K562 (cell line): Measurements from ENCODE around the gene MICAL2. TPM values are rescaled to one million over a fixed set of nuclear protein-coding genes. Genes with fewer than 3 reads are reported as not detected.

Experiments
- ATAC-seq: fragments of 200-7000 bp; cut with Tn5 transposase; 3 replicates; pipeline ENCODE4 v1.9.1; 2020; ENCODE audit warnings: moderate library complexity
- BruUV-seq: library from RNA; stranded (reverse); fragments of 400-500 nt; replicated peaks from 2 replicates; lab custom pipeline; 2021; lab: Mats Ljungman, UMichigan
- CTCF ChIA-PET: fragments of 300-600 bp; formaldehyde crosslinking; extraction: SDS; loops from one replicate; lab custom pipeline; 2021; ENCODE audit warnings: low intra/inter-chr PET ratio; lab: Yijun Ruan, JAX
- POLR2A ChIA-PET: fragments of 300-600, 350-650 bp; sonication (Branson Sonifier 250); formaldehyde crosslinking; extraction: SDS; loops from one replicate; lab custom pipeline; 2021; ENCODE audit warnings: antibody characterized with exemption, inconsistent platforms; lab: Yijun Ruan, JAX
- DNase-seq, 4 experiments: peaks; one replicate each; pipeline versions ENCODE4 v3.0.0 to v3.0.0-alpha.2; 2011 to 2018; ENCODE audit warnings: low spot score in 3 of 4, mixed read lengths in 3 of 4; ENCODE audit errors: extremely low read depth in 1 of 4
- FAIRE-seq: peaks from 2 replicates; lab custom pipeline; 2011; peaks lifted over from hg19 to GRCh38; lab: Jason Lieb, UNC
- H2AFZ ChIP-seq: 2 replicates; pipeline ENCODE4 v1.6.0; 2011; ENCODE audit warnings: low read depth, low read length, control low read depth, inconsistent platforms
- H3K27ac ChIP-seq: fragments of 200-600 bp; 3 replicates; pipeline ENCODE4 v1.8.0; 2011; ENCODE audit warnings: low read depth, mild to moderate bottlenecking, control low read depth, inconsistent platforms, low read length, moderate library complexity, mixed read lengths; ENCODE audit errors: extremely low read depth
- H3K27me3 ChIP-seq, 2 experiments: fragments of 300-600 bp in 1 of 2; 2 replicates in 1 of 2; 3 replicates in 1 of 2; pipeline versions ENCODE4 v1.6.0 to v1.8.0; 2011; ENCODE audit warnings: inconsistent platforms in 2 of 2, low read length in 2 of 2, mild to moderate bottlenecking in 1 of 2, mixed read lengths in 1 of 2, moderate library complexity in 1 of 2; ENCODE audit not compliant: control insufficient read depth in 2 of 2, insufficient read depth in 2 of 2
- H3K36me3 ChIP-seq: fragments of 300-600 bp; 3 replicates; pipeline ENCODE4 v1.8.0; 2011; ENCODE audit warnings: mild to moderate bottlenecking, low read length, inconsistent platforms; ENCODE audit not compliant: control insufficient read depth, insufficient read depth
- H3K4me1 ChIP-seq, 2 experiments: fragments of 200-600 bp in 1 of 2; replicated peaks in 1 of 2; 2 replicates in 1 of 2; 3 replicates in 1 of 2; pipeline versions ENCODE4 v1.5.1 to v1.8.0; 2011; ENCODE audit warnings: inconsistent platforms in 2 of 2, low read length in 2 of 2, mild to moderate bottlenecking in 1 of 2, mixed read lengths in 1 of 2, moderate library complexity in 1 of 2; ENCODE audit not compliant: control insufficient read depth in 2 of 2, insufficient read depth in 2 of 2
- H3K4me2 ChIP-seq: 2 replicates; pipeline ENCODE4 v1.6.1; 2011; ENCODE audit warnings: low read length, control low read depth, inconsistent platforms, mixed read lengths; ENCODE audit not compliant: insufficient read depth
- H3K4me3 ChIP-seq: fragments of 200-600 bp; sonication (generic), shearing (Covaris generic); 2 replicates; pipeline ENCODE4 v1.5.1; 2016; ENCODE audit warnings: control low read depth, inconsistent platforms
- H3K79me2 ChIP-seq: fragments of 200-600 bp; 3 replicates; pipeline ENCODE4 v1.8.0; 2011; ENCODE audit warnings: low read length, inconsistent platforms; ENCODE audit not compliant: control insufficient read depth, insufficient read depth
- H3K9ac ChIP-seq, 2 experiments: 2 replicates each; pipeline versions ENCODE4 v1.6.0 to v1.6.1; 2011; ENCODE audit warnings: low read depth in 2 of 2, low read length in 2 of 2, control low read depth in 1 of 2, inconsistent platforms in 1 of 2, mild to moderate bottlenecking in 1 of 2, mixed read lengths in 1 of 2; ENCODE audit not compliant: insufficient read depth in 1 of 2
- H3K9me1 ChIP-seq: one replicate; pipeline ENCODE4 v1.6.0; 2011; ENCODE audit warnings: inconsistent platforms, mild to moderate bottlenecking, low read length, moderate library complexity; ENCODE audit not compliant: control insufficient read depth, insufficient read depth
- H3K9me3 ChIP-seq: replicated peaks from 2 replicates; pipeline ENCODE4 v1.5.1; 2011; ENCODE audit warnings: low read depth, low read length, inconsistent platforms; ENCODE audit not compliant: control insufficient read depth, insufficient read depth
- H4K20me1 ChIP-seq: replicated peaks from 2 replicates; pipeline ENCODE4 v1.6.1; 2011; ENCODE audit warnings: low read length, inconsistent platforms, mixed read lengths; ENCODE audit not compliant: control insufficient read depth, insufficient read depth
- ESRRA ChIP-seq: fragments of 450-650 bp; IDR thresholded peaks from 2 replicates; pipeline ENCODE4 v1.6.1; 2014; ENCODE audit warnings: low read depth, mild to moderate bottlenecking, moderate library complexity, borderline replicate concordance
- ETS2 ChIP-seq: IDR thresholded peaks from 2 replicates; pipeline ENCODE4 v1.6.1; 2016; ENCODE audit warnings: borderline replicate concordance, missing genetic modification characterization, mild to moderate bottlenecking, moderate library complexity, missing compliant biosample characterization; ENCODE audit not compliant: poor library complexity, severe bottlenecking
- RBM17 ChIP-seq: fragments of 200-400 bp; formaldehyde crosslinking; IDR thresholded peaks from 2 replicates; pipeline ENCODE4 v1.6.1; 2017; ENCODE audit warnings: low read depth, mild to moderate bottlenecking, low read length, borderline replicate concordance
- SMAD4 ChIP-seq: fragments of 250-450 bp; sonication (Bioruptor Pico); conservative IDR thresholded peaks from 2 replicates; pipeline ENCODE4 v1.8.0; 2021; ENCODE audit warnings: inconsistent platforms, mild to moderate bottlenecking, moderate library complexity
- U2AF1 ChIP-seq: fragments of 200-400 bp; formaldehyde crosslinking; optimal IDR thresholded peaks from 2 replicates; pipeline ENCODE3; 2017; ENCODE audit warnings: mild to moderate bottlenecking, low read depth, low read length, moderate library complexity
- XRCC3 ChIP-seq: fragments of 450-650 bp; IDR thresholded peaks from 2 replicates; pipeline ENCODE4 v1.6.1; 2017; ENCODE audit warnings: mild to moderate bottlenecking, moderate library complexity
- ZNF253 ChIP-seq: fragments of 250-450 bp; sonication (Bioruptor Pico); conservative IDR thresholded peaks from 2 replicates; pipeline ENCODE4 v1.6.1; 2021; ENCODE audit warnings: mild to moderate bottlenecking
- ZNF589 ChIP-seq: fragments of 200-800 bp; sonication (Bioruptor generic); IDR thresholded peaks from 2 replicates; pipeline ENCODE4 v1.6.1; 2016; ENCODE audit warnings: low read depth, missing genetic modification characterization, missing compliant biosample characterization
- ZNF77 ChIP-seq: fragments of 250-450 bp; sonication (Bioruptor Pico); IDR thresholded peaks from 2 replicates; pipeline ENCODE4 v1.5.0; 2020
- WGBS: fragments of 100-300 bp; shearing (Covaris generic); methylation state at CpG from one replicate; pipeline ENCODE4 v1.1.6; 2016; ENCODE audit warnings: low coverage, mixed read lengths; ENCODE audit not compliant: insufficient coverage; ENCODE audit errors: missing lambda C conversion rate; 5-methylcytosine and 5-hydroxymethylcytosine counted together
- in situ Hi-C: fragments of 300-500 bp; cut with MboI; formaldehyde crosslinking; loops from 4 replicates; pipeline ENCODE4 v1.15.0; 2018; ENCODE audit warnings: inconsistent platforms, mixed read lengths
- intact Hi-C: fragments of 100-400 bp; cut with micrococcal nuclease; formaldehyde crosslinking; loops from 2 replicates; pipeline ENCODE4 v1.14.2; 2022
- polyA plus RNA-seq, 8 experiments: library from polyadenylated mRNA; depleted of rRNA in 4 of 8; stranded (reverse) in 5 of 8; unstranded in 3 of 8; fragments of >200 nt; fragmentation: Nextera tagmentation in 2 of 8; fragmentation: Illumina TruSeq in 1 of 8; extraction: Ambion mirVana in 2 of 8; extraction: Trizol in 1 of 8; gene quantifications; 2 replicates each; pipeline versions ENCODE4 v1.2.1 to v1.2.3, GENCODE V29; 2011 to 2014; ENCODE audit warnings: inconsistent platforms in 1 of 8, missing spikeins in 1 of 8
- total RNA-seq, 7 experiments: library from RNA; depleted of rRNA in 6 of 7; stranded (reverse); fragments of >200 nt in 6 of 7; fragmentation: Illumina TruSeq in 2 of 7; extraction: Trizol in 2 of 7; gene quantifications; 2 replicates each; pipeline versions ENCODE4 v1.2.1 to v1.2.3, GENCODE V29; 2011 to 2021; ENCODE audit warnings: low replicate concordance in 1 of 7
- TF ChIP-seq, protein P1 (sequence below): fragments of 450-650 bp; IDR thresholded peaks from 2 replicates; pipeline ENCODE4 v1.6.1; 2017; ENCODE audit warnings: antibody characterized with exemption
- TF ChIP-seq, protein P2 (sequence below): fragments of 250-450 bp; sonication (Bioruptor Pico); IDR thresholded peaks from 2 replicates; pipeline ENCODE4 v1.4.0; 2020; ENCODE audit warnings: mild to moderate bottlenecking, moderate library complexity, borderline replicate concordance
- TF ChIP-seq, protein P3 (sequence below), 2 experiments: fragments of 450-650 bp in 1 of 2; IDR thresholded peaks; 2 replicates each; pipeline ENCODE4 v1.6.1; 2011 to 2017; ENCODE audit warnings: low read depth in 2 of 2, antibody characterized with exemption in 1 of 2, borderline replicate concordance in 1 of 2, low read length in 1 of 2, mild to moderate bottlenecking in 1 of 2, mixed read lengths in 1 of 2; ENCODE audit not compliant: control insufficient read depth in 1 of 2

MICAL2 gene
- total and polyA plus RNA-seq, 9 of the 15 experiments (the other 6 are each of a cell fraction or from before 2014, with no cell fraction given), result 4.7 to 64.2 (median 33.6) TPM

DNA sequence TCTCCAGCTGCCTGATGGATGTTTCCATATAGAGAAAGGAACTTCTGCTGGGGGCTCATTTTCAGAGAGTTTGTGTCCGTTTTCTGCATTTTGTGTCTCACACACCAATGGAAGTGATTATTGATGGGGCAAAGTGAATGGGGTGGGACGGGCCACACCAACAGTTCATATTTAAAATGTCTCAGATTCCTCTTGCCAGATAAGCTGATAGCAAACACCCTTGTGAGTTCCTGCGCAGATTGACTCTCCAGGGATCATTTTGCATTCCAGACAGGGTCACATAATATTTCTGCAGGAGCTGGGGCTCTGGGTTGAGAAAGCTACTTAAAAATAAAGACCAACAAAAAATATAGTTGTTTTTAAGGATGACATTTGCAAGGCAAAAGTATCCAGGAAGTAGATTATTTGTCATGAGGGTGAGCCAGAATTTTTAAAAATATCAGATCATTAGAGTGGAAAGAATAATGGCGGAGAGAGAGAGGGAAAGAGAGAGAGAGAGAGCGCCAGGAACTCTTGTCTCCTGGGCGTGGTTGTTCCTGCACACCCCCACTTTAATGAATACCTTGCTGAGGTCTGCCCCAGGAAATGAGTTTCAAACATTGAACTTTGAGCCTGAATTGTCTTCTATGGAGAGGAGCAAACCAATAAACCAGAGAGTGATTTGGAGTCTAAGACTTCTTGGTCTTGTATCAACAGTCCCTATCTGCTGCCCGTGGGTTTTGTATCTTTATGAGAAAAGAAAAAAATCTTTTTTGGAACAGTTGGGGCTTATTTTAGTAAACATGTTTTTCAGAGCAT, 33.3 kb downstream of the MICAL2 start:
- FAIRE-seq (no peak), DNase-seq (no peak), ATAC-seq (no peak)
- intact Hi-C loops (no loop called here), in situ Hi-C loops (no loop called here)
- CTCF ChIA-PET, result no interaction called here
- POLR2A ChIA-PET, result interaction anchor here (0.8 to 3.3 kb wide), 5 partner anchors 10 to 19 kb away, joined by 3 to 16 read pairs (median 5); no protein-coding TSS in a partner anchor
- Histone ChIP-seq H3K4me3 (no peak overlapping the region), H3K4me1 (peaks cover 16 to 50% of the 10 kb centered on the region in 2 experiments), H3K36me3 (peaks cover 21% of the 10 kb centered on the region), H3K9ac (no peak overlapping the region), H3K27me3 (no peaks in the 10 kb centered on the region), H3K27ac (no peak overlapping the region), H3K9me1 (no peaks in the 10 kb centered on the region), H4K20me1 (no peaks in the 10 kb centered on the region; the same call in 1 of the 2 replicates), H3K79me2 (no peaks in the 10 kb centered on the region; the same call in 2 of the 3 replicates), H3K9me3 (no peaks in the 10 kb centered on the region), H2AFZ (no peak overlapping the region), H3K4me2 (no peak overlapping the region)
- BruUV-seq, result no TSS peak
- 74% methylated on average over 5 of the region's 7 CpGs for whole genome bisulfite sequencing
- TF ChIP-seq ZNF77 (CRISPR knock-in tag) (no peak), ZNF589 (CRISPR knock-in tag) (no peak), U2AF1 (no peak), SMAD4 (CRISPR knock-in tag) (no peak), ZNF253 (CRISPR knock-in tag) (no peak), RBM17 (no peak), XRCC3 (no peak), ETS2 (tag) (no peak), ESRRA (no peak)
- TF ChIP-seq, protein P1, sequence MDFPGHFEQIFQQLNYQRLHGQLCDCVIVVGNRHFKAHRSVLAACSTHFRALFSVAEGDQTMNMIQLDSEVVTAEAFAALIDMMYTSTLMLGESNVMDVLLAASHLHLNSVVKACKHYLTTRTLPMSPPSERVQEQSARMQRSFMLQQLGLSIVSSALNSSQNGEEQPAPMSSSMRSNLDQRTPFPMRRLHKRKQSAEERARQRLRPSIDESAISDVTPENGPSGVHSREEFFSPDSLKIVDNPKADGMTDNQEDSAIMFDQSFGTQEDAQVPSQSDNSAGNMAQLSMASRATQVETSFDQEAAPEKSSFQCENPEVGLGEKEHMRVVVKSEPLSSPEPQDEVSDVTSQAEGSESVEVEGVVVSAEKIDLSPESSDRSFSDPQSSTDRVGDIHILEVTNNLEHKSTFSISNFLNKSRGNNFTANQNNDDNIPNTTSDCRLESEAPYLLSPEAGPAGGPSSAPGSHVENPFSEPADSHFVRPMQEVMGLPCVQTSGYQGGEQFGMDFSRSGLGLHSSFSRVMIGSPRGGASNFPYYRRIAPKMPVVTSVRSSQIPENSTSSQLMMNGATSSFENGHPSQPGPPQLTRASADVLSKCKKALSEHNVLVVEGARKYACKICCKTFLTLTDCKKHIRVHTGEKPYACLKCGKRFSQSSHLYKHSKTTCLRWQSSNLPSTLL, result no peak
- TF ChIP-seq, protein P2, sequence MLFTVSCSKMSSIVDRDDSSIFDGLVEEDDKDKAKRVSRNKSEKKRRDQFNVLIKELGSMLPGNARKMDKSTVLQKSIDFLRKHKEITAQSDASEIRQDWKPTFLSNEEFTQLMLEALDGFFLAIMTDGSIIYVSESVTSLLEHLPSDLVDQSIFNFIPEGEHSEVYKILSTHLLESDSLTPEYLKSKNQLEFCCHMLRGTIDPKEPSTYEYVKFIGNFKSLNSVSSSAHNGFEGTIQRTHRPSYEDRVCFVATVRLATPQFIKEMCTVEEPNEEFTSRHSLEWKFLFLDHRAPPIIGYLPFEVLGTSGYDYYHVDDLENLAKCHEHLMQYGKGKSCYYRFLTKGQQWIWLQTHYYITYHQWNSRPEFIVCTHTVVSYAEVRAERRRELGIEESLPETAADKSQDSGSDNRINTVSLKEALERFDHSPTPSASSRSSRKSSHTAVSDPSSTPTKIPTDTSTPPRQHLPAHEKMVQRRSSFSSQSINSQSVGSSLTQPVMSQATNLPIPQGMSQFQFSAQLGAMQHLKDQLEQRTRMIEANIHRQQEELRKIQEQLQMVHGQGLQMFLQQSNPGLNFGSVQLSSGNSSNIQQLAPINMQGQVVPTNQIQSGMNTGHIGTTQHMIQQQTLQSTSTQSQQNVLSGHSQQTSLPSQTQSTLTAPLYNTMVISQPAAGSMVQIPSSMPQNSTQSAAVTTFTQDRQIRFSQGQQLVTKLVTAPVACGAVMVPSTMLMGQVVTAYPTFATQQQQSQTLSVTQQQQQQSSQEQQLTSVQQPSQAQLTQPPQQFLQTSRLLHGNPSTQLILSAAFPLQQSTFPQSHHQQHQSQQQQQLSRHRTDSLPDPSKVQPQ (CRISPR knock-in tag), result no peak
- TF ChIP-seq, protein P3, sequence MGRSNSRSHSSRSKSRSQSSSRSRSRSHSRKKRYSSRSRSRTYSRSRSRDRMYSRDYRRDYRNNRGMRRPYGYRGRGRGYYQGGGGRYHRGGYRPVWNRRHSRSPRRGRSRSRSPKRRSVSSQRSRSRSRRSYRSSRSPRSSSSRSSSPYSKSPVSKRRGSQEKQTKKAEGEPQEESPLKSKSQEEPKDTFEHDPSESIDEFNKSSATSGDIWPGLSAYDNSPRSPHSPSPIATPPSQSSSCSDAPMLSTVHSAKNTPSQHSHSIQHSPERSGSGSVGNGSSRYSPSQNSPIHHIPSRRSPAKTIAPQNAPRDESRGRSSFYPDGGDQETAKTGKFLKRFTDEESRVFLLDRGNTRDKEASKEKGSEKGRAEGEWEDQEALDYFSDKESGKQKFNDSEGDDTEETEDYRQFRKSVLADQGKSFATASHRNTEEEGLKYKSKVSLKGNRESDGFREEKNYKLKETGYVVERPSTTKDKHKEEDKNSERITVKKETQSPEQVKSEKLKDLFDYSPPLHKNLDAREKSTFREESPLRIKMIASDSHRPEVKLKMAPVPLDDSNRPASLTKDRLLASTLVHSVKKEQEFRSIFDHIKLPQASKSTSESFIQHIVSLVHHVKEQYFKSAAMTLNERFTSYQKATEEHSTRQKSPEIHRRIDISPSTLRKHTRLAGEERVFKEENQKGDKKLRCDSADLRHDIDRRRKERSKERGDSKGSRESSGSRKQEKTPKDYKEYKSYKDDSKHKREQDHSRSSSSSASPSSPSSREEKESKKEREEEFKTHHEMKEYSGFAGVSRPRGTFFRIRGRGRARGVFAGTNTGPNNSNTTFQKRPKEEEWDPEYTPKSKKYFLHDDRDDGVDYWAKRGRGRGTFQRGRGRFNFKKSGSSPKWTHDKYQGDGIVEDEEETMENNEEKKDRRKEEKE (IDR thresholded peaks at IDR 0.05; ENCODE audit: borderline replicate concordance in 1 of 2, control insufficient read depth in 1 of 2, low read depth in 2 of 2, low read length in 1 of 2), result no peak
